ENCODE data around the gene MYO15A.
A peak's percentile ranks its signal among the peaks of the same experiment; 100 is the strongest.

MYO15A gene

GRCh38 chr17:18139949-18140348, 31.4 kb downstream of the MYO15A start:
- Histone ChIP-seq H2BK15ac (ENCODE audit: low read depth, poor library complexity, severe bottlenecking) (no peak overlapping the region), H3K18ac (ENCODE audit: low read depth in 1 of 2, low read length in 2 of 2) (no peak overlapping the region), H3K4me2 (ENCODE audit: low read length, poor library complexity, severe bottlenecking) (no peak overlapping the region), H2AK5ac (ENCODE audit: low read length, severe bottlenecking) (no peak overlapping the region), H3K9ac (ENCODE audit: low read length) (no peak overlapping the region), H2BK120ac (ENCODE audit: low read depth, low read length) (no peak overlapping the region), H2BK5ac (ENCODE audit: low read depth, low read length, poor library complexity, severe bottlenecking) (no peak overlapping the region), H4K91ac (ENCODE audit: low read length) (no peak overlapping the region), H3K27me3 (ENCODE audit: control insufficient read depth in 1 of 2, insufficient read depth in 1 of 2, low read length in 2 of 2) (peaks cover 25 to 40% of the 10 kb centered on the region in 2 experiments), H3K79me1 (replicated peaks; ENCODE audit: low read length, poor library complexity, severe bottlenecking) (no peaks in the 10 kb centered on the region), H2BK12ac (ENCODE audit: low read length in 2 of 2) (no peak overlapping the region), H2AFZ (ENCODE audit: low read depth, low read length) (no peak overlapping the region), H3K23ac (ENCODE audit: low read length in 2 of 2) (no peak overlapping the region), H4K8ac (ENCODE audit: low read length) (no peak overlapping the region), H3K27ac (ENCODE audit: low read length, poor library complexity, severe bottlenecking) (no peak overlapping the region), H3K36me3 (ENCODE audit: control insufficient read depth in 1 of 2, insufficient read depth in 2 of 2, low read depth in 1 of 2, low read length in 2 of 2) (no peaks in the 10 kb centered on the region), H3K9me3 (ENCODE audit: control insufficient read depth, low read length) (no peaks in the 10 kb centered on the region), H3K4ac (ENCODE audit: low read depth in 1 of 2, low read length in 2 of 2) (no peak overlapping the region), H3K4me1 (ENCODE audit: control insufficient read depth, insufficient read depth, low read depth, low read length) (peaks cover 6% of the 10 kb centered on the region), H3K14ac (ENCODE audit: low read length in 2 of 2) (no peak overlapping the region), H3K4me3 (ENCODE audit: insufficient read depth in 1 of 2, low read depth in 1 of 2, low read length in 2 of 2) (no peak overlapping the region)
- WGBS: 75% methylated on average over 2 of the region's 3 CpGs
- DNase-seq: peak; percentile 26

GRCh38 chr17:18140648-18141047, 32.1 kb downstream of the MYO15A start:
- no peak overlapping the region for H2BK12ac ChIP-seq (ENCODE audit: low read length in 2 of 2)
- H3K4ac ChIP-seq (ENCODE audit: low read depth in 1 of 2, low read length in 2 of 2): no peak overlapping the region
- no peak overlapping the region for H4K91ac ChIP-seq (ENCODE audit: low read length)
- H2AK5ac ChIP-seq (ENCODE audit: low read length, severe bottlenecking): no peak overlapping the region
- H3K27ac ChIP-seq (ENCODE audit: low read length, poor library complexity, severe bottlenecking): no peak overlapping the region
- H4K8ac ChIP-seq (ENCODE audit: low read length): no peak overlapping the region
- H3K23ac ChIP-seq (ENCODE audit: low read length in 2 of 2): no peak overlapping the region
- no peak overlapping the region for H2BK120ac ChIP-seq (ENCODE audit: low read depth, low read length)
- no peak overlapping the region for H3K18ac ChIP-seq (ENCODE audit: low read depth in 1 of 2, low read length in 2 of 2)
- H3K4me2 ChIP-seq (ENCODE audit: low read length, poor library complexity, severe bottlenecking): no peak overlapping the region
- no peak overlapping the region for H2BK15ac ChIP-seq (ENCODE audit: low read depth, poor library complexity, severe bottlenecking)
- no peak overlapping the region for H3K9ac ChIP-seq (ENCODE audit: low read length)
- H3K79me1 ChIP-seq (replicated peaks; ENCODE audit: low read length, poor library complexity, severe bottlenecking): no peaks in the 10 kb centered on the region
- WGBS: 90% methylated on average over 2 of the region's 3 CpGs
- no peak overlapping the region for H2BK5ac ChIP-seq (ENCODE audit: low read depth, low read length, poor library complexity, severe bottlenecking)
- H3K9me3 ChIP-seq (ENCODE audit: control insufficient read depth, low read length): no peaks in the 10 kb centered on the region
- H3K4me3 ChIP-seq (ENCODE audit: insufficient read depth in 1 of 2, low read depth in 1 of 2, low read length in 2 of 2): no peak overlapping the region
- H3K27me3 ChIP-seq (ENCODE audit: control insufficient read depth in 1 of 2, insufficient read depth in 1 of 2, low read length in 2 of 2): peaks cover 24 to 37% of the 10 kb centered on the region in 2 experiments
- no peak overlapping the region for H2AFZ ChIP-seq (ENCODE audit: low read depth, low read length)
- no peak for DNase-seq
- H3K4me1 ChIP-seq (ENCODE audit: control insufficient read depth, insufficient read depth, low read depth, low read length): peaks cover 6% of the 10 kb centered on the region
- H3K36me3 ChIP-seq (ENCODE audit: control insufficient read depth in 1 of 2, insufficient read depth in 2 of 2, low read depth in 1 of 2, low read length in 2 of 2): no peaks in the 10 kb centered on the region
- H3K14ac ChIP-seq (ENCODE audit: low read length in 2 of 2): no peak overlapping the region

- Histone ChIP-seq H4K8ac (ENCODE audit: low read length) (peak overlapping the region; percentile 27), H3K79me1 (replicated peaks; ENCODE audit: low read length, poor library complexity, severe bottlenecking) (no peaks in the 10 kb centered on the region), H2BK120ac (ENCODE audit: low read depth, low read length) (no peak overlapping the region), H2BK5ac (ENCODE audit: low read depth, low read length, poor library complexity, severe bottlenecking) (no peak overlapping the region), H4K91ac (ENCODE audit: low read length) (no peak overlapping the region), H3K4ac (ENCODE audit: low read depth in 1 of 2, low read length in 2 of 2) (no peak overlapping the region), H3K9ac (ENCODE audit: low read length) (no peak overlapping the region), H3K36me3 (ENCODE audit: control insufficient read depth in 1 of 2, insufficient read depth in 2 of 2, low read depth in 1 of 2, low read length in 2 of 2) (no peaks in the 10 kb centered on the region), H3K4me2 (ENCODE audit: low read length, poor library complexity, severe bottlenecking) (no peak overlapping the region), H3K18ac (ENCODE audit: low read depth in 1 of 2, low read length in 2 of 2) (peak overlapping the region in 1 of 2 experiments; percentile 28), H2BK15ac (ENCODE audit: low read depth, poor library complexity, severe bottlenecking) (no peak overlapping the region), H2AFZ (ENCODE audit: low read depth, low read length) (no peak overlapping the region), H3K14ac (ENCODE audit: low read length in 2 of 2) (no peak overlapping the region), H3K4me3 (ENCODE audit: insufficient read depth in 1 of 2, low read depth in 1 of 2, low read length in 2 of 2) (no peak overlapping the region), H2AK5ac (ENCODE audit: low read length, severe bottlenecking) (no peak overlapping the region), H2BK12ac (ENCODE audit: low read length in 2 of 2) (no peak overlapping the region), H3K27me3 (ENCODE audit: control insufficient read depth in 1 of 2, insufficient read depth in 1 of 2, low read length in 2 of 2) (peaks cover 17 to 30% of the 10 kb centered on the region in 2 experiments), H3K9me3 (ENCODE audit: control insufficient read depth, low read length) (no peaks in the 10 kb centered on the region), H3K27ac (ENCODE audit: low read length, poor library complexity, severe bottlenecking) (no peak overlapping the region), H3K4me1 (ENCODE audit: control insufficient read depth, insufficient read depth, low read depth, low read length) (peaks cover 6% of the 10 kb centered on the region), H3K23ac (ENCODE audit: low read length in 2 of 2) (no peak overlapping the region)
- DNase-seq: peak; percentile 64
- WGBS: 71% methylated on average over 5 of the region's 9 CpGs
These were observed 32.8 kb downstream of the MYO15A start for GRCh38 chr17:18141210-18141803.

GRCh38 chr17:18142417-18142816, 33.9 kb downstream of the MYO15A start:
- Histone ChIP-seq H3K9ac (ENCODE audit: low read length) (no peak overlapping the region), H3K23ac (ENCODE audit: low read length in 2 of 2) (no peak overlapping the region), H3K4me3 (ENCODE audit: insufficient read depth in 1 of 2, low read depth in 1 of 2, low read length in 2 of 2) (no peak overlapping the region), H3K27me3 (ENCODE audit: control insufficient read depth in 1 of 2, insufficient read depth in 1 of 2, low read length in 2 of 2) (peaks cover 13 to 21% of the 10 kb centered on the region in 2 experiments), H4K91ac (ENCODE audit: low read length) (no peak overlapping the region), H3K4ac (ENCODE audit: low read depth in 1 of 2, low read length in 2 of 2) (no peak overlapping the region), H2AFZ (ENCODE audit: low read depth, low read length) (no peak overlapping the region), H3K27ac (ENCODE audit: low read length, poor library complexity, severe bottlenecking) (no peak overlapping the region), H3K14ac (ENCODE audit: low read length in 2 of 2) (peak overlapping the region in 1 of 2 experiments; percentile 28), H2AK5ac (ENCODE audit: low read length, severe bottlenecking) (no peak overlapping the region), H3K36me3 (ENCODE audit: control insufficient read depth in 1 of 2, insufficient read depth in 2 of 2, low read depth in 1 of 2, low read length in 2 of 2) (no peaks in the 10 kb centered on the region), H3K9me3 (ENCODE audit: control insufficient read depth, low read length) (no peaks in the 10 kb centered on the region), H3K4me1 (ENCODE audit: control insufficient read depth, insufficient read depth, low read depth, low read length) (peaks cover 5% of the 10 kb centered on the region), H4K8ac (ENCODE audit: low read length) (no peak overlapping the region), H2BK15ac (ENCODE audit: low read depth, poor library complexity, severe bottlenecking) (no peak overlapping the region), H2BK5ac (ENCODE audit: low read depth, low read length, poor library complexity, severe bottlenecking) (no peak overlapping the region), H3K4me2 (ENCODE audit: low read length, poor library complexity, severe bottlenecking) (no peak overlapping the region), H3K79me1 (replicated peaks; ENCODE audit: low read length, poor library complexity, severe bottlenecking) (no peaks in the 10 kb centered on the region), H3K18ac (ENCODE audit: low read depth in 1 of 2, low read length in 2 of 2) (no peak overlapping the region), H2BK12ac (ENCODE audit: low read length in 2 of 2) (no peak overlapping the region), H2BK120ac (ENCODE audit: low read depth, low read length) (no peak overlapping the region)
- WGBS: 100% methylated on average over 3 of the region's 3 CpGs
- DNase-seq: no peak

Measured in mesenchymal stem cell (in vitro differentiated cells and primary cell).